Measurements from ENCODE around the gene ZFP69B. TPM values are rescaled to one million over a fixed set of nuclear protein-coding genes. Genes with fewer than 3 reads are reported as not detected.

Gene ZFP69B
- total and polyA plus RNA-seq, 2 of the 8 experiments (the other 6 are each of a cell fraction or from before 2014, with no cell fraction given) = 1.7 to 8.2 TPM

DNA sequence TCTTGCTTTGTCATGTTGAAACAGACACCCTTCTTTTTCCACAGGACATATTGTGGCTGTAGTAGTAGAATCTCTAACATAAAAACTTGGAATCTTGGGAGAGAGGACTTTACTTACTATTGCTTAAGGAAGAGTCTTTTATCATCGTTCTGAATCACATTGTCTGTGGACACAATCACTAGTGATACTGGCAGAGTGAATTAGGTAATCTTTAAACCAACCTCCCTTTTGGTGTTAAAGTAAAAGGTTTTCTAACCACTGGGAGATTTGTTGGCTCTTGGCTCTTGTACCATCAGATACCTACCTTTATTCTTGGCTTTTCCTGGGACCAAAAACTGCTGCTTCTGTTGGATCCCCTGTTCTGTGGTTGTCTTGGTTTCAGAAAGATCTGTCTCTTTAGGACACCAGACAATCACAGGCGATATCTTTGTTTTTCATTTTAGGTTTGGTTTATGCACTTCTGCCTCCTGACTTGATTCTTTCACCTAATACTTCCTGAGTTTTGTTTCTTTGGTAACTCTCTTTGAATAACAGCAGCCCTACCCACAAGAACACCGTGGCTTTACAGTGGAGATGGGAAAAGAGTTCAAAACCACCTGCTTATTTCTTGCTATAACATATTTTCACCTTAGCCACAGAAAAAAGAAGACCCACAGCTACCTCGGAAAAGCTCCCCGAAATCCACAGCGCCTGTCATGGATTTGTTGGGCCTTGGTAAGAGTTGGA lies 36.6 kb upstream of the ZFP69B start:
- Histone ChIP-seq H4K8ac (ENCODE audit: extremely low read depth, insufficient read depth, low read length) (no peak overlapping the region), H2BK15ac (ENCODE audit: low read length) (no peak overlapping the region), H2BK120ac (replicated peaks; ENCODE audit: low read depth, low read length) (no peak overlapping the region), H3K18ac (ENCODE audit: extremely low read depth, low read length) (no peak overlapping the region), H3K27ac (ENCODE audit: low read depth, low read length) (no peak overlapping the region), H2BK5ac (ENCODE audit: low read depth, low read length) (no peak overlapping the region), H2AK5ac (ENCODE audit: low read depth, low read length) (no peak overlapping the region), H3K79me2 (ENCODE audit: control insufficient read depth in 1 of 2, insufficient read depth in 2 of 2, low read length in 2 of 2) (no peaks in the 10 kb centered on the region), H2BK20ac (ENCODE audit: low read length) (no peak overlapping the region), H3K56ac (replicated peaks; ENCODE audit: insufficient read length, low read depth, low read length) (no peak overlapping the region), H3K23me2 (ENCODE audit: low read depth, low read length) (no peaks in the 10 kb centered on the region), H4K5ac (ENCODE audit: insufficient read length, low read depth, low read length) (no peak overlapping the region), H3K9ac (replicated peaks in 1 of 4; ENCODE audit: extremely low read depth in 1 of 4, low read depth in 3 of 4, low read length in 3 of 4) (no peak overlapping the region), H2BK12ac (ENCODE audit: low read depth, low read length) (no peak overlapping the region), H3K79me1 (ENCODE audit: low read depth, low read length) (no peaks in the 10 kb centered on the region), H3K4ac (replicated peaks; ENCODE audit: insufficient read length, low read depth, low read length) (no peak overlapping the region), H3K27me3 (replicated peaks in 1 of 4; ENCODE audit: control insufficient read depth in 3 of 4, extremely low read depth in 1 of 4, insufficient read depth in 3 of 4, low read length in 3 of 4) (no peaks in the 10 kb centered on the region), H4K20me1 (replicated peaks in 1 of 2; ENCODE audit: control insufficient read depth in 1 of 2, insufficient read depth in 2 of 2, low read length in 2 of 2) (no peaks in the 10 kb centered on the region), H3K4me3 (ENCODE audit: extremely low read depth in 1 of 4, insufficient read depth in 2 of 4, low read depth in 3 of 4, low read length in 4 of 4) (no peak overlapping the region), H3K9me3 (ENCODE audit: insufficient read depth in 2 of 2, low read depth in 1 of 2, low read length in 1 of 2) (no peaks in the 10 kb centered on the region), H2AFZ (ENCODE audit: low read length) (no peak overlapping the region), H3K14ac (ENCODE audit: insufficient read length) (no peak overlapping the region), H4K91ac (replicated peaks; ENCODE audit: insufficient read length, low read length) (no peak overlapping the region), H3K23ac (ENCODE audit: insufficient read length) (no peak overlapping the region), H3K4me2 (ENCODE audit: insufficient read depth in 1 of 2, low read depth in 2 of 2, low read length in 2 of 2) (no peak overlapping the region), H3K36me3 (ENCODE audit: control insufficient read depth in 2 of 4, insufficient read depth in 4 of 4, low read length in 3 of 4) (peaks cover 0 to 3% (median 0%) of the 10 kb centered on the region in 4 experiments; a peak in 1 of 8 replicates), H3K4me1 (replicated peaks in 1 of 4; ENCODE audit: control insufficient read depth in 3 of 4, insufficient read depth in 4 of 4, low read length in 3 of 4) (peaks cover 0 to 6% (median 1%) of the 10 kb centered on the region in 4 experiments; a peak in 2 of 7 replicates)
- ChIA-PET POLR2A (ENCODE audit: partially characterized antibody) (no interaction called here), CTCF (ENCODE audit: partially characterized antibody) (interaction anchor here (1.1 to 1.9 kb wide), 2 partner anchors 10 to 261 kb away, joined by 4 to 5 read pairs; no protein-coding TSS in a partner anchor)
- DNase-seq (ENCODE audit: low read depth in 1 of 2, low spot score in 2 of 2) (no peak), FAIRE-seq (no peak)
- 90% methylated on average over 6 of the region's 6 CpGs; no CpG with 5 or more reads in 1 of the 2 experiments for WGBS, 2 experiments (ENCODE audit: extremely low coverage in 1 of 2, insufficient coverage in 1 of 2, insufficient read length in 1 of 2, insufficient replicate concordance in 2 of 2, low coverage in 1 of 2, low lambda C conversion rate in 2 of 2, missing lambda C conversion rate in 1 of 2)
- TF ChIP-seq POLR2A (IDR thresholded peaks at IDR 0.05; ENCODE audit: control extremely low read depth in 1 of 2, low read depth in 2 of 2, low read length in 2 of 2) (no peak), CREB1 (IDR thresholded peaks at IDR 0.05) (no peak), YY1 (IDR thresholded peaks at IDR 0.05; ENCODE audit: low read depth, low read length) (no peak), BACH1 (IDR thresholded peaks at IDR 0.05; ENCODE audit: low read length) (no peak), JUND (IDR thresholded peaks at IDR 0.05; ENCODE audit: low read length) (no peak), SAP30 (IDR thresholded peaks at IDR 0.05; ENCODE audit: insufficient read depth, insufficient replicate concordance, low read length) (no peak), HDAC2 (IDR thresholded peaks at IDR 0.05; ENCODE audit: borderline replicate concordance in 1 of 2, low read depth in 2 of 2, low read length in 2 of 2) (no peak), CTBP2 (IDR thresholded peaks at IDR 0.05; ENCODE audit: borderline replicate concordance, insufficient read depth, insufficient read length, low read length) (no peak), BCL11A (IDR thresholded peaks at IDR 0.05; ENCODE audit: low read depth in 2 of 2, low read length in 2 of 2) (no peak)
